Measurements from ENCODE around the gene KRT84. TPM values are rescaled to one million over a fixed set of nuclear protein-coding genes. Genes with fewer than 3 reads are reported as not detected.

Gene KRT84
- total and polyA plus RNA-seq, 12 donors = not detected

DNA sequence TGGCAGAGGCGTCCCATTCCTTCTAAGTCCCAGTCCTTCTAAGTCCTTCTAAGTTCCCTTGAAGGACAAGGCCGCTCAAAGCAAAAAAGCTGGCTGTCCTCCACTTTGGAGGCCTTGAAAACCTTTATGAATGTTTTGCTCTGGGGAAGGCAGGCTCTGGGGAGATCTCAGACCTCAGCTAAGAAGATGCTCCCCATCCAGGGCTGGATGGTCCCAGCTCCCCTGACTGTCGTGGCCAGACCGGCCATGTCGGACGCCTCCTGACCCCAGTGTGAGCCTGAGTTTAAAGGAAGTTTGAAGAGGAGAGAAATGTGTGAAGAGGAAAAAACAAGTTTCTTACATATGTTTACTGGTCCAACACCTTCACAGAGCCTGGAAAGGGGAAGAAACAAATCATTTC lies 5.9 kb downstream of the KRT84 start:
- intact Hi-C loops (cut with DNase I) = loop anchor here (10.0 kb wide), 2 partner anchors 205 to 595 kb away; no protein-coding TSS in a partner anchor
- H3K27ac ChIP-seq = no peak overlapping the region
- H3K27me3 ChIP-seq = no peaks in the 10 kb centered on the region
- no peaks in the 10 kb centered on the region for H3K4me1 ChIP-seq (replicated peaks in 1 of 2)
- 70 to 82% (median 73%) methylated on average over 5 to 6 of the region's 6 CpGs for WGBS, 4 donors
- TF ChIP-seq, protein P1, sequence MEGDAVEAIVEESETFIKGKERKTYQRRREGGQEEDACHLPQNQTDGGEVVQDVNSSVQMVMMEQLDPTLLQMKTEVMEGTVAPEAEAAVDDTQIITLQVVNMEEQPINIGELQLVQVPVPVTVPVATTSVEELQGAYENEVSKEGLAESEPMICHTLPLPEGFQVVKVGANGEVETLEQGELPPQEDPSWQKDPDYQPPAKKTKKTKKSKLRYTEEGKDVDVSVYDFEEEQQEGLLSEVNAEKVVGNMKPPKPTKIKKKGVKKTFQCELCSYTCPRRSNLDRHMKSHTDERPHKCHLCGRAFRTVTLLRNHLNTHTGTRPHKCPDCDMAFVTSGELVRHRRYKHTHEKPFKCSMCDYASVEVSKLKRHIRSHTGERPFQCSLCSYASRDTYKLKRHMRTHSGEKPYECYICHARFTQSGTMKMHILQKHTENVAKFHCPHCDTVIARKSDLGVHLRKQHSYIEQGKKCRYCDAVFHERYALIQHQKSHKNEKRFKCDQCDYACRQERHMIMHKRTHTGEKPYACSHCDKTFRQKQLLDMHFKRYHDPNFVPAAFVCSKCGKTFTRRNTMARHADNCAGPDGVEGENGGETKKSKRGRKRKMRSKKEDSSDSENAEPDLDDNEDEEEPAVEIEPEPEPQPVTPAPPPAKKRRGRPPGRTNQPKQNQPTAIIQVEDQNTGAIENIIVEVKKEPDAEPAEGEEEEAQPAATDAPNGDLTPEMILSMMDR (IDR thresholded peaks at IDR 0.05) = no peak
- no peak for TF ChIP-seq POLR2A (IDR thresholded peaks at IDR 0.05)
- no peak overlapping the region for H3K4me3 ChIP-seq
- H3K36me3 ChIP-seq (replicated peaks in 1 of 2) = no peaks in the 10 kb centered on the region
- H3K9me3 ChIP-seq (replicated peaks in 1 of 3) = no peaks in the 10 kb centered on the region
- DNase-seq = no peak

DNA sequence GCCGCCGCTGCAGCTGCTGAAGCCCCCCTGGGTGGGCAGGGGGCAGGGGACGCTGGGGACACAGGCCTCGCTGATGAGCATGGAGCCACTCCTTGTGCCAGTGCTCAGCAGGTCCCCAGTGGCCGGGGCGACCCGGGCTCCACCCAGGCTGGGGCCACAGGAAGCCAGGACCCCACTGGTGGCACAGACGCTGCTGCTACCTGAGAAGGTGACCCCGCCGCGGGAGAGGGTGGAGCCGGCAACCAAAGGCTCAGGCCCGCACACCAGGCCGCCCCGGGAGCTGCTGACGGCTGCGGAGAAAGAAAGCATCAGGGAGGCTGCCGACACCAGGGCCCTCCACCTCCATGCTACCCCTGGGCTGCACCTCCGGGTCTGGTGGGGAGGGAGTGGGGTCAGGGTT lies 7.4 kb downstream of the KRT84 start:
- no peak overlapping the region for H3K27ac ChIP-seq
- intact Hi-C loops (cut with DNase I) = loop anchor here (10.0 kb wide), 2 partner anchors 207 to 597 kb away; no protein-coding TSS in a partner anchor
- H3K36me3 ChIP-seq (replicated peaks in 1 of 2) = no peaks in the 10 kb centered on the region
- 81 to 88% (median 83%) methylated on average over 18 to 19 of the region's 19 CpGs; no CpG with 5 or more reads in 1 of the 4 donors for WGBS, 4 donors
- H3K27me3 ChIP-seq = no peaks in the 10 kb centered on the region
- no peaks in the 10 kb centered on the region for H3K9me3 ChIP-seq (replicated peaks in 1 of 3)
- no peak overlapping the region for H3K4me3 ChIP-seq
- H3K4me1 ChIP-seq (replicated peaks in 1 of 2) = no peaks in the 10 kb centered on the region
- DNase-seq = no peak
- TF ChIP-seq, protein P1 (IDR thresholded peaks at IDR 0.05) = no peak
- TF ChIP-seq POLR2A (IDR thresholded peaks at IDR 0.05) = no peak

DNA sequence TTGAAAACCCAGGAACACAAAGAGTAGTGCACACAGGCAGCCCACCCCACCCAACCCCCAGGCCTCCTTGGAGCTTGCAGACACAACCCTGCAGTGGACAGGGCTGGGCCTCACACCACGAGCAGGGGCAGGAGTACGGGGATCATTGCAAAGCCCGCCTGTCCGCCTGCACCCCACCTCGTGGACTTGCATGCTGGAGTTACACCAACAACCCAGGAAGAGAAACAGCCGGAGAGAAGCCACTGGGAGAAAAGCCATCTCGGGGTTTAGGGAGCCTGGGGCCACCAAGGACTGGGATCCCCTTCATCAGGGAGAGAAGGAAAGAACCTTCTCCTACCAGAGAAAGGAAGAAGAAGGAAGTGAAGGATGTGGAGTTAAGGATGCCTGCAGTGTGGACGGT lies 8.2 kb downstream of the KRT84 start:
- no peak for DNase-seq
- H3K27ac ChIP-seq = no peak overlapping the region
- no peaks in the 10 kb centered on the region for H3K9me3 ChIP-seq (replicated peaks in 1 of 3)
- no peak overlapping the region for H3K4me3 ChIP-seq
- TF ChIP-seq, protein P1 (IDR thresholded peaks at IDR 0.05) = no peak
- no peak for TF ChIP-seq POLR2A (IDR thresholded peaks at IDR 0.05)
- WGBS, 4 donors = 72 to 89% (median 84%) methylated on average over 5 to 8 of the region's 8 CpGs
- intact Hi-C loops (cut with DNase I) = loop anchor here (10.0 kb wide), 2 partner anchors 208 to 598 kb away; no protein-coding TSS in a partner anchor
- H3K36me3 ChIP-seq (replicated peaks in 1 of 2) = no peaks in the 10 kb centered on the region
- H3K4me1 ChIP-seq (replicated peaks in 1 of 2) = no peaks in the 10 kb centered on the region
- no peaks in the 10 kb centered on the region for H3K27me3 ChIP-seq

DNA sequence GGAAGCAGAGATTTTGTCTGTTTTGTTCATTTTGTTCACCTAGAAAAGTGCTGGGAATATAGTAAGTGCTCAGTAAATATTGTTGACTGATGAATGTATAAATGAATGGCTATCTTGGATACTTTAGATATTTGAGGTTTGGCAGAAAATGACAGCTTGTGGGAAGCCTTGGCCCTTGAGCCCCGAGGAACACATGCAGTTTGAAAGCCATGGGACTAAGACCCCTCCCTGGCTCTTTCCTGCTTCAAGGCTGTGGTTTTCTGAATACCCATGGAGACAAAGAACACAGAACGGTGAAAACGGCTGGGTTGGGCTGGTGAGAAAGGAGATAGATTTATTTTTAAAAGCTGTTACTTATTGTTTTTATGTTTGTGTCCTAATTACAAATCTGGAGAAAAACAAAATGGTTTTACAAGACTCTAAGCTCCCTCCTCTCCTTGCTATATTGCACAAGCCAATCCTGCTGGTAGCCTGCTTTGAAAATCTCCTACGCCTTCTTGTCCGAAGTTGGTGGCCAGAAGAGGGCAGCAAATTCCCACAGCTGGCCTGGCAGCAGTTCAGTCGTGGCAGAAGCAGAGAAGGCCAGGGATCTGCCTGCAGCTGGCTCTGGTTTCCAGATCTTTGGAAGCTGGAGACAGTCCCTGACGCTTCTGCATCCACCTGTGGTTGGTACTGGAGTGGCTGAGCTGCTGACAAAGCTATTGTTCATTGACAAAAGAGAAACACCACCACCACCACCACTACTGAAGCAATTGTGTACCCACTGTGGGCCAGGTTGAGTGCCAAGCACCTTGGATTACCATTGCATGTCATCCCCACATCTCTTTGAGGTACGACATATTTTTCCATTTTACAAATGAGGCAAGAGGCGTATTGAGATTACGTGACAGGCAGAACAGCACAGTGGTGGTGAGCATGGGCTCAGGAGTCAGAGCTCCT lies 13.0 kb downstream of the KRT84 start:
- Histone ChIP-seq H3K27me3 (no peaks in the 10 kb centered on the region), H3K4me3 (no peak overlapping the region), H3K27ac (no peak overlapping the region), H3K4me1 (replicated peaks in 1 of 2) (no peaks in the 10 kb centered on the region), H3K36me3 (replicated peaks in 1 of 2) (no peaks in the 10 kb centered on the region), H3K9me3 (replicated peaks in 1 of 3) (no peaks in the 10 kb centered on the region)
- intact Hi-C loops (cut with DNase I) = loop anchor here (5.0 to 10.0 kb wide), 3 partner anchors 212 to 602 kb away; no protein-coding TSS in a partner anchor
- 27 to 40% (median 36%) methylated on average over 9 to 10 of the region's 10 CpGs for WGBS, 4 donors
- TF ChIP-seq, protein P1 (IDR thresholded peaks at IDR 0.05) = peak; percentile 71 to 89 (median 85)
- TF ChIP-seq POLR2A (IDR thresholded peaks at IDR 0.05) = no peak
- peak; percentile 82 to 94 (median 87) for DNase-seq
